ENCODE data around the gene SRM.
"Not testable (repeated sequence)": the region's sequence is repeated elsewhere in the genome, so short reads cannot be mapped to it uniquely, and the experiment has no call there.

SRM gene

DNA sequence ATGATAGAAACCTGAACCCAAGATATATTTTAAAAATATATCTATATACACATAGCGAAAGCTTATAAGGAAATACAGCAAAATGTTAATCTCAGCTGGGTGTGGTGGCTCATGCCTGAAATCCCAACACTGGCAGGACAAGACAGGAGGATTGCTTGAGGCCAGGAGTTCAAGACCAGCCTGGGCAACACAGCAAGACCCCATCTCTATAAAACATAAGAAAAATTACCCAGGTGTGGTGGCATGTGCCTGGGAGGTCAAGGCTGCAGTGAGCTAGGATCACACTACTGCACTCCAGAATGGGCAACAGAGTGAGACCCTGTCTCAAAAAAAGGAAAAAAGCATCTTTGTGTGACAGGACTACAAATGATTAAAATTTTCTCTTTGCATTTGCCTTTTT lies 6.0 kb upstream of the SRM start:
- DNase-seq (ENCODE audit: low read depth in 1 of 2, low spot score in 1 of 2) = no peak

DNA sequence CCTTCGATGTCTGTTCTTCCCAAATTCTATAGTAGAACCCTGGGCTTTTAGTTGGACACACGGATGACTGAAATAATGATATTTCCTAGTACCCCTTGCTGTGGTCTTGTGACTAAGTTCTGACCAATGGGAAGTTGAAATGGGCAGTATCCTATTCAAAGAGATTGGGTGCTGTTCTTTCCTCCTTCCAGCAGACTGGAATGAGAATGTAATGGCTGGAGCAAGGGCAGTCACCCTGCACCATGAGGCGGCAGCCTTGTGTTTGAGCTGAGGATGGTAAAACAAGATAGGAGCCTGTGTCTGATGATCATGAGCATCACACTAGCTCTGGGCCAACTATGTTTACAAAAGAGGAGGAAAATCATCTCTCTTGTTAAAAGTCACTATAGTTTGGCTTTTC lies 5.1 kb upstream of the SRM start:
- DNase-seq (ENCODE audit: low read depth in 1 of 2, low spot score in 1 of 2) = no peak

DNA sequence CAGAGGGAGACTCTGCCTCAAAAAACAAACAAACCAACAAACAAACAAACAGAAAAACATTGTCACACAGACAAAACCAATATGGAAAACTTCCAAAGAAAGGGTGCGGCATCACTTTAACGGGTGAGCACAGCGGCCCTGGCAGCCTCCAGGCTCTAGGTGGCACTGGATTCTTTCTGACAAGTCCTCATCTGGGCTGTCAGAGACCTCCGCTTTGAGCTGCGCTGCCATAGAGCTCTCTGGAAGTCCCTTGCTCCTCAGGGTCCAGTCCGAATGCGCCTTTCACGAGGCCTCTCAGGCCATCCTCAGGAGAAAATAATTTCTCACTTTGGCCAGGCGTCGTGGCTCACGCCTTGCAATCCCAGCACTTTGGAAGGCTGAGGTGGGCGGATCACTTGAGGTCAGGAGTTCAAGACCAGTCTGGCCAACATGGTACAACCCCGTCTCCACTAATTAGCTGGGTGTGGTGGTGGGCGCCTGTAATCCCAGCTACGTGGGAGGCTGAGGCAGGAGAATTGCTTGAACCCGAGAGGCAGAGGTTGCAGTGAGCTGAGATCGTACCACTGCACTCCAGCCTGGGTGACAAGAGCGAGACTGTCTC lies 4.2 kb upstream of the SRM start:
- not testable (repeated sequence) for DNase-seq (ENCODE audit: low read depth in 1 of 2, low spot score in 1 of 2)

DNA sequence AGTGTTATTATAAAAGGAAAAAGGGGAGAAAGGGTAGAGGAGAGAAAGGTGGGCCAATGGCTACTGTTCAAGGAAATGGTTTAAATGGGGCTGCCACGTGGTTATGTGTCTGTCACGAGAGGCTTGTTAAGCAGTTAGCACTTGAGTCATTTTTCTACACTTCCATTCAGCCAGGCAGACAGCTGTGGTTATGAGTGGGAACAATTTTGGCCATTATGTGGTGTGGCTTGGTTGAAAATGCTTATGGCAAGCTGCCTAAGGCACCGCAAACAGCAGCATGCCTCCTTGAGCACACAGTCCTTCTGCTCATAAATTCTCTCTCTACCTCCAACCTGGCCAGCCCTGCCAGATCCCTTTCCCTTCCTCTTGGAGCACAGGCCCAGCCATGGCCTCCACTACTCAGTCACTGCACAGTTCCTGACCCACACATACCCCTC lies 3.2 kb upstream of the SRM start:
- DNase-seq (ENCODE audit: low read depth in 1 of 2, low spot score in 1 of 2) = no peak

DNA sequence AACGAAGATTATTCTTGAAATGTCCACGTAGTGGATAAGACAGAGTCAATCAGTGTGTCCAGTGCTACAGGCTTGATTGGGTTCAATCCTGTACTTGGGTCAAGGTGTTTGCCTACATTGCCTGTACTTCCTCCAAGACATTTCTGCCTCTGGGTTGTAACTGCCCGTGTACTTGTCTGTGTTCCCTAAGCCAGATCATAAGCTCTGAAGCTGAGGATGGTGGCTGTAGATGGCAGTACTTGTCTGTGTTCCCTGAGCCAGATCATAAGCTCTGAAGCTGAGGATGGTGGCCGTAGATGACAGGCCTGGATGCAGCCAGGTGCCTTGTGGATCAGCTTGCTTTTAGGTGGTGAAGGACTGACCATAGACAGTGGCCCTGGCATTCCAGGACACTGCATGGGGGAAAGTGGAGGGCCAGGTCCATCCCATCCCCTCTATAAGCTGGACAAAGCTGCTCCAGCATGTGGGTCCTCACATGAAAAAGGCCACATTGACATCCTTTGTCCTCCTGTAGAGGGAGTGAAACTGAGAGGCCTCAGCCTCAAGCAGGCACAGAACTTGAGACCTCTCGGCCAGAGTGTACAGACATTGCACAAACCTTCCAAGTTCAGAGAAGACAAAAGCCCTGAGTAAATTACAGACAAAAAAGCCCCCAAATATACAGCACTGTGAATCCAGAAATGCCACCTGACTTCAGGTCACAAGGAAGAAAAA lies 2.0 kb upstream of the SRM start:
- no peak for DNase-seq (ENCODE audit: low read depth in 1 of 2, low spot score in 1 of 2)

DNA sequence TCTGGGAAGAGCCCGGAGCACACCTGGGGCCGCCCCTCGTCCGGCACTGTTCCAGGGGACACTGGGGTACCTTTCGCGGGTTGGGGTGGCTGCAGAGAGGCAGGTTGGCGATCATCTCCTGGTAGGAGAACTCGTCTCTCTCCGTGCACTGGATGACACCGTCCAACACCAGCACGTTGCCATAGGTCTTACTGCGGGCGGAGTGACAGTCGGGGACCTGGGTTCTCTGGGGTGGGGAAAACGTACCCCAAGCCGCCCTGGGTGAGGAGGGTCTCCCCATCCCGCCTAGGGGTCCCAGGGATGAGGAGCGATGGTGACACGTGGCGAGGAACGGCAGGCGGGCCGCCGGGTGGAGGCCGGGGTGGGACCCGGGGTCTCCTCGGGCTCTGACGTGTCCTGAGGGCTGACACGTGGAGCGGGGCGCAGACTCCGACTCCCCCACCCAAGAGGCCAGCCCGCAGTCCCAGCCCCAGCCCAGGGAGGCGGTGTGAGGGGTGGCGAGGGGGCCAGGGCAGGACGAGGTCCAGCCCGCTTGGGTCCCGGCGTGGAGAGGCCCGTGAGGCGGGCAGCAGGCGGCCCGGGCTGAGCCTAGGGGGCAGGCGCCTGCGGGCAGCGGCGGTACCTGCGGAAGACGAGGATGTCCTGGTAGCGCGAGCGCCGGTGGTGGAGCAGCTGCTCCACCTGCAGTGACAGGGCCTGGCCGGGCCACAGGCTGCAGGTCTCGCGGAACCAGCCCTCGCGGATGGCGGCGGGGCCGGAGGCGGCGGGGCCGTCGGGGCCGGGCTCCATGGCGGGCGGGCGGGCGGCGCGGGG lies 457 bp downstream of the SRM start:
- no peak for DNase-seq (ENCODE audit: low read depth in 1 of 2, low spot score in 1 of 2)

DNA sequence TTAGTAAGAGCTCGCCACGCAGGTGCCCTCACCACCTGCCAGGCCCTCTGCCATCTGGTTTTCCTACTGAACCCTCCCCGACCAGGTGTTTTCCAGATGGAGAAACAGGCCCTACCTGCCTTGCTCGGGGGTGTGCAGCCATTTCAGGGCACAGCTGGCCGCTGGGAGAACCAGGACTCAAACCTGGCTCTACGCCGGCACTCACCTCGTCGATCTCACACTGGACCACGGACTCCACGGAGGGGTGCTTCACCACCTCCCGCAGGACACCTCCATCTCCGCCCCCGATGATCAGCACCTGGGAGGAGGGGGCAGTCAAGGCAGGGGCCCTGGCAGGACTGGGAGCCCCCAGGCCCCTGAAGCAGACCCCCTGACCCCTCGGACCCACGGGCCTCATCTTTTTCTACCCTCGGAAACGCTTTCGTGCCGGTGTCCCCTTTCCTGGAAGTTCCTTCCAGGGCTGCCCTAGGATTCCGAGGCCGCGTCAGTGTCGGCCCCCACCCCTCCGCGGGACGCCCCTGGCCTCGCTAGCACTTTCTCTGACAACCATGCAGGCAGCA lies 1.1 kb downstream of the SRM start:
- no peak for DNase-seq (ENCODE audit: low read depth in 1 of 2, low spot score in 1 of 2)

DNA sequence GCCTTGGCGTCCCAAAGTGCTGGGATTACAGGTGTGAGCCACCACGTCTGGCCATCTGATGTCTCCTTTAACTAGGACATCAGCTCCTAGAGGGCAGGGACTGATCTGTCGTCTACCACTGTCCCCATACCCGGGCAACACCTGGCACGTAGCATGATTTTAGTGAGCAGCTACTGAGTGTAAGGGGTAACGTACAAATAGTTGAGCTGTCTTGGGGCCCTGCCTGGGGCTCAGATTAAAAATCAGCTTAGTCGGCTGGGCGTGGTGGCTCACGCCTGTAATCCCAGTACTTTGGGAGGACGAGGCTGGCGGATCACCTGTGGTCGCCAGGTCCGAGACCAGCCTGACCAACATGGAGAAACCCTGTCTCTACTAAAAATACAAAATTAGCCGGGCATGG lies 1.8 kb downstream of the SRM start:
- DNase-seq (ENCODE audit: low read depth in 1 of 2, low spot score in 1 of 2) = no peak

DNA sequence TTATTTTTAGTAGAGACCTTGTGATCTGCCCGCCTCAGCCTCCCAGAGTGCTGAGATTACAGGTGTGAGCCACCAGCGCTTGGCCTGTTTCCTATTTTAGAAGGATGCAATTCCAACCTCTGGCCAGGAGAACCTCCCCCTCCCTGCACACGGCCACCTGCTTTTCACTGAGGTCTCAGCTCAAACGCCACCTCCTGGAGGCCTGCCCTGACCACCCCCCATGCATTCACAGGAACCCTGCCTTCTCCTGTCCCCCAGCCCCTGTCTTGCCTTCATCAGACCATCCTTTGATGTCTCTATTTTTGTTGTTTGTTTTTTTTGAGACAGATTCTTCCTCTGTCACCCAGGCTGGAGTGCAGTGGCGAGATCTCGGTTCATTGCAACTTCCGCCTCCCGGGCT lies 2.3 kb downstream of the SRM start:
- no peak for DNase-seq (ENCODE audit: low read depth in 1 of 2, low spot score in 1 of 2)

DNA sequence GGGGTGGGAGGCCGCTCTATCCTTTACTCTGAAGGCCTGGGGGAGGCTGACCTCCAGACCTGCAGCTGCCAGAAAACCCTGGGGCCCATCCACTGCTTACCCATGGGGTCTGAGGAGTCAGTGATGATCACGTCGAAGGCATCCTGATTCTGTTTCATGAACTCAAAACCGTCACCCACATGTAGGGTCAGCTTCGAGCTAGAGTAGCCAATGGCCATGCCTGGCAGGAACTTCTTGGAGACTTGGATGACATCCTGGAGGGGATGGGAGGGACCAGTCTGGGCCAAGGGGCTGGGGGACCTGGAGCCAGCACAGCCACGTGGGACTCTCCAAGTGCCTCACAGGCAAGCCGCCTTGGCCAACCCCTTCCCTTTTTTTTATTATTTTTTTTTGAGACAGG lies 3.3 kb downstream of the SRM start:
- no peak for DNase-seq (ENCODE audit: low read depth in 1 of 2, low spot score in 1 of 2)

DNA sequence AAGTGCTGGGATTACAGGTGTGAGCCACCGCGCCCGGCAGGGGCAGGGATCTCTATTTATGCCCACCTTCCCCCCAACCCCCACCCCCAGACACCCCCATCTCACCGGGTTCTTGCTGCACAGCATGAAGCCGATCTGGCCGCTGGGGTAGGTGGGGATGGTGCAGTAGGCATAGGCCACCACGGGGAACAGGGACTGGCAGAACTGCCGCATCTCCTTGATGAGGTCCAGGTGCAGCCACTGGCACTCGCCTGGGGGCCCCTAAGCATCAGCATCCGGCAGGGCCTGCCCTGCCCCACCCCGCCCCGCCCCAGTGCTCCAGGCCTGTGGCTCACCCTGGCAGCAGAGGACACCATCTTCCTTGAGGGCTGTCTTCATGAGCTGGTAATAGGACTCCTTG lies 4.1 kb downstream of the SRM start:
- DNase-seq (ENCODE audit: low read depth in 1 of 2, low spot score in 1 of 2) = no peak

DNA sequence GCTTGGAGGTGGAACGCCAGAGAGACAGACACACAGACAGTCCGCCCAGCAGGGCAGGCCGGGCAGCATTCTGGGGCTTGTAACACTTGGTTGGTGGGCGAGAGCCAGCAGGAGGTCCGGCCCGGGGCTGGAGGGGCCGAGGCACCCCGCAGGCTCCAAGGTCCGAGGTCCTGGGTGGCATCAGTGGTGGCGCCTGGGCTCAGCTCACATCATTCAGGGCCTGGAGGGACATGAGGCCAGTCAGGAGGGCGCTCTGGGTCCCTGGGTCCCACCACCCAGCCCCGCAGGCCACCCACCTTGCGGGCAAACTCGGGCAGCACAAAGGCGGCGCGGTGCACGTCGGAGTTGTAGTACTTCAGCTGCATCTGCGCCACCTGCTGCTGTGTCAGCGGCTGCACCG lies 5.2 kb downstream of the SRM start:
- DNase-seq (ENCODE audit: low read depth in 1 of 2, low spot score in 1 of 2) = no peak

GRCh38 chr1:11054181-11054580 lies 5.6 kb downstream of the SRM start:
- DNase-seq (ENCODE audit: low read depth in 1 of 2, low spot score in 1 of 2) = no peak

DNA sequence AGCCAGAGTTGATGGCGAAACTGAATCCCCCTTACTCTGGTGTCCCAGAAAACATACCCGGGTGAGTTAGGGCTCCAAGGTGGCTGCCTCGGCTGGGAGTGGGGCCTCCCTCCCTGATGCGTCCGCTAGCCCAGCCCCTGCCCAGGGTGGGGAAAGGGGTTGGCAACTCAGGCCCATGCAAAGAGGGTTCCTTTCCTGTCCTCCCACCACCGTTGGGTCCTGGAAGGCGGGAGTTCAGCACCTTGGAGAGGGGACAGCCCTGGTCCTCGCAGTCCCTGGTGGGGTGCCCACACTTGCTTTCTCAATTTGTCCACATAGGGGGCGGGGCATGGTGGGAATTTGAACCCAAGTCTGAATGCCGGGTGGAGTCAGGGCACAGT lies 6.1 kb downstream of the SRM start:
- DNase-seq (ENCODE audit: low read depth in 1 of 2, low spot score in 1 of 2) = no peak

DNA sequence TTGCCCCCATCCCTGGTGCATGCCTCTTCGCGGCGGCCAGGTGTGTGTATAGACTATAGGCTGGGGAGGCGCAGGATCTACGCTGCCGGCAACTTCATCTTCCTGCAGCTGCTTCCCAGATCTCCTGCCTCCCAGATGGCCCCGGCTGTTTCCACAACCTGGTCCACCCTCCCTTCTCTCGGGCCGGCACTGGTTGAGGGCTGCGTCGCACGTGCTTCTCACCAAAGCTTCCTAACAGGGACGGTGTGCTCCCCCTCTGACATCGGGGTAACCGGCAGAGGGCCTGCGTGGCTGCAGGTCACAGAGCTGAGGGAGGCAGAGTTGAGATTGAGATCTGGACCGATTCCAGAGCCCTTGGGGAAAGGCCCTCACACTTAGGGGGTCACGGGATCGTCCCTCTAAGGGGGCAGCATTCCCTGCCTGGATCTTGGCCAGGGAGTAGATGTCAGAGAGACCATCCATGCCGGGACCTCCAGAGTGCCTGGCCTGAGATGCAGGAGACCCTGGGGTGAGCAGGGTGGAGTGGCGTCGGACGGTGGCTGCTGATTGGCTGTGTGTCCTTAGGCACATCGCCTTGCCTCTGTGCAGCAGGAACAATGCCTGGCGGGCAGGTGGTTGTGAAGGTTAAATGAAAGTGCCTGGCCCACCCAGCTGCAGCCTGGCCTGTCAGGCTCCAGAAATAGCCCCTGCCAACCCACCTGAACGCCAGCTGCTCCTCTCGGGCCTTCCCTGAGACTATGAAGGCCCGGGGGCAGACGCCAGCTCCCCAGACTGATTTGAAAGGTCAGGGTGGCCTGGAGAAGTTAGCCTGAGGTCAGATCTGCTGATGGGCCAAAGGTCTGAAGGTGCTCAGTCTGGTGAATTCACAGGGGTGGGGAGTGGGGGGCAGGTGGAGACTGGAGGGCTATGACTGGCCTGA lies 6.7 kb downstream of the SRM start:
- DNase-seq (ENCODE audit: low read depth in 1 of 2, low spot score in 1 of 2) = no peak

- DNase-seq (ENCODE audit: low read depth in 1 of 2, low spot score in 1 of 2) = no peak
Observed at GRCh38 chr1:11051781-11052511, 7.9 kb downstream of the SRM start.

DNA sequence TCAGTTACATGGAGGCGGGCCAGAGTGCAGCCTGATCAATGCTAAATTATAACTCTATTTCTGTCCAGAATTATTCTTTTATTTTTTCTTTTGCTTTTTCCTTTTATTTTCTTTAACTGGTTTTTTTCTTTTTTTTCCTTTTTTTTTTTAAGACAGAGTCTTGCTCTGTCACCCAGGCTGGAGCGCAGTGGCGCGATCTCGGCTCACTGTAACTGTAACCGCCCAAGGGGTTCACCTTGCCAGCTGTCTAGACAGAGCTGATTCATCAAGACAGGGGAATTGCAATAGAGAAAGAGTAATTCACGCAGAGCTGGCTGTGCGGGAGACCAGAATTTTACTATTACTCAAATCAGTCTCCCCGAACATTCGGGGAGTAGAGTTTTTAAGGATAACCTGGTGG lies 8.7 kb downstream of the SRM start:
- not testable (repeated sequence) for DNase-seq (ENCODE audit: low read depth in 1 of 2, low spot score in 1 of 2)

DNA sequence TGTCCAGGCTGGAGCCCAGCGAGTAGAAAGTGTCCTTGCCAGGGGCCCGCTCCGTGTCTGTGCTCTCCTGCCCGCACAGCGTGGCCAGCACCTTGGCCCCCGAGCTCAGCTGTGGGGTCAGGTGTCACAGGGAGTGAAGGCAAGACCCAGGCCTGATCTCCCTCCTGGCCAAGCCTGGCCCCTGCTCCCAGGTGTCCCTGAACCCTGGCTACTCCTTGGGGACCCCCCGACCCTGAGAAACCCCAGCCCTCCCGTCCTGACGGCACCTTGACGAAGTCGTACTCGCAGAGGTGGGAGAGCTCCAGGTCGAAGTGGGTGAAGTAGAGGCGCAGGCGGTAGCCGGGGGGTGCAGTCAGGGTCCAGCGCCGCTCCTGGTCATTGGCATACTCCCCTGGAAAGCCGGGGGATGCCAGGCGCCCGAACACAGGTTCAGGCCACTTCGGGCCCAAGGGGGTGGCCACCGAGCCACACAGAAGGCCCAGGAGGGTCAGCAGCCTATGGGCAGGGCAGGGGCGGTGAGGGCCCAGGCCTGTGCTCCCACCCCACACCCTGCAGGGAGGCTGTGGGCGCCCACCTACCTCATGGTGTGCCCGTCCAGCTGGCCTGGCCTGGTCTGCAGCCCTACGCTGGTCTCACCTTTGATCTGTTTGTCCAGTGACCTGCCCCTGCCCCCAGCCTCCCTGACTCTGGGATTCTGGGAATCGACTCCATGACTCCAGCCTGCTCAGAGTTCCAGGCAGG lies 13.0 kb downstream of the SRM start, which contains the start of gene MASP2:
TSS of gene MASP2 (minus strand) at position 615 of the 741 bp plus-strand sequence. CDS start at position 583, 32 bp downstream.
- no peak for DNase-seq (ENCODE audit: low read depth in 1 of 2, low spot score in 1 of 2)

DNA sequence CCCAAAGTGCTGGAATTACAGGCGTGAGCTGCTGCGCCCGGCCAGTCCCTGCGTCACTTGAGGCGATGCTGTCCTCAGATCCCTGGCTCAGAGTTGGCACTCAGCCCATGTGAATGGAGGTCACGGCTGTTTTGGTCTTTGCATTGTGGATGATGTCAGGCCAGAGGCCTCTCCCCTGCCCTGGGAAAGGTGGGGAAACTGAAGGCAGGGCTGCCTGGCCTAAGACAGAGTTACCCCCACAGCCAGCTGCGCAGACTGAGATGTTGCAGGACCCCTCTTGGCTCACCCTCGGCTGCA lies 13.6 kb downstream of the SRM start:
- no peak for DNase-seq (ENCODE audit: low read depth in 1 of 2, low spot score in 1 of 2)

Data from activated CD4-positive, alpha-beta T cell treated with anti-CD3 and anti-CD28 coated beads, Interleukin-2, amount 50 U/mL, for 24 hours (primary cell).